Cardiac fibroblast (primary cell): Measurements from ENCODE around the gene NFE2L2.

ENCODE experiments used
- DNase-seq, 2 donors: peaks; one replicate each; pipeline versions ENCODE4 v3.0.0 to v3.0.0-alpha.2; 2010; ENCODE audit warnings: low read depth in 2 of 2
- H3K4me3 ChIP-seq, 2 donors: replicated peaks in 1 of 2; 1 replicate in 1 of 2; 2 replicates in 1 of 2; pipeline ENCODE4 v1.5.1; 2011; ENCODE audit warnings: low read depth in 2 of 2, low read length in 2 of 2, mild to moderate bottlenecking in 2 of 2, moderate library complexity in 1 of 2
- TF ChIP-seq, protein P1 (sequence below): IDR thresholded peaks from one replicate; pipeline ENCODE4 v1.5.1; 2011; ENCODE audit warnings: low read depth, mild to moderate bottlenecking, low read length, inconsistent platforms

NFE2L2 gene

DNA sequence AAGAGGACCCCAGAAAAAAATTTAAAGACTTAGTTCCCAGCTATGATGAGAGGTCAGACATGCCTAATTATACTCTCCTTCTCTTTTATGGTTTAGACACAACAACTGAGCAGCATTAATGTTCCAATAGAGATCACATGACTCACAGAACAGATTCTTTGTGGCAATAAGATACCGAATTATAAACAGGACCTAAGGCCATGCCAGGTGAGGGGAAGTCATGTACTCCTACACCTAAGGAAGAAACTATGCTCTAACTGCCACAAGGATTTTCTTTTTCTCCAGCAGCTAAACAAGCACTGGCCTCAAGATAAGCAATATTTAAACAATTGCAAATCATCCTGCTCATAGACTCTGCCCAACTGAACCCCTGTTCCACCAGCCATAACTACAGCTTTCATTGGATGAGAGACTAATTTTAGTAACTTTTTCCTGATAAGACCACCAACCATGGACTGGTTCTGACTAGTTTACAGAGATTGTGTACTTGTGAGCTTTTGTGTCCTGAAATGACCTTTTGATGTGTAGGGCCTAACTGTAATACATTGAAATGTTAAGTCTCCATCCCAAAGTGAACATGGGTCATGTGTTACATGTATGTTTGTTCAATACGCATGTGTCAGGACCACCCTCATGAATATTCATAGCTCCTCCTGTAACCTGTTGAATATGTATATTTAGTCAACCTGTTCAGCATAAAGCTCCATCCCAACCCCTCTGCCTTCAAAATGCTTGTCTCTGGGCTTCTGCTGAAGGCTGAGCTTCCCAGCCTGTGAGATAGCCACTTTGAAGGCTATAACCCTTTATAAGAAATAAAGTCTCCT, 21.6 kb upstream of the NFE2L2 start:
- TF ChIP-seq, protein P1, sequence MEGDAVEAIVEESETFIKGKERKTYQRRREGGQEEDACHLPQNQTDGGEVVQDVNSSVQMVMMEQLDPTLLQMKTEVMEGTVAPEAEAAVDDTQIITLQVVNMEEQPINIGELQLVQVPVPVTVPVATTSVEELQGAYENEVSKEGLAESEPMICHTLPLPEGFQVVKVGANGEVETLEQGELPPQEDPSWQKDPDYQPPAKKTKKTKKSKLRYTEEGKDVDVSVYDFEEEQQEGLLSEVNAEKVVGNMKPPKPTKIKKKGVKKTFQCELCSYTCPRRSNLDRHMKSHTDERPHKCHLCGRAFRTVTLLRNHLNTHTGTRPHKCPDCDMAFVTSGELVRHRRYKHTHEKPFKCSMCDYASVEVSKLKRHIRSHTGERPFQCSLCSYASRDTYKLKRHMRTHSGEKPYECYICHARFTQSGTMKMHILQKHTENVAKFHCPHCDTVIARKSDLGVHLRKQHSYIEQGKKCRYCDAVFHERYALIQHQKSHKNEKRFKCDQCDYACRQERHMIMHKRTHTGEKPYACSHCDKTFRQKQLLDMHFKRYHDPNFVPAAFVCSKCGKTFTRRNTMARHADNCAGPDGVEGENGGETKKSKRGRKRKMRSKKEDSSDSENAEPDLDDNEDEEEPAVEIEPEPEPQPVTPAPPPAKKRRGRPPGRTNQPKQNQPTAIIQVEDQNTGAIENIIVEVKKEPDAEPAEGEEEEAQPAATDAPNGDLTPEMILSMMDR: no peak
- no peak overlapping the region for H3K4me3 ChIP-seq
- no peak for DNase-seq

DNA sequence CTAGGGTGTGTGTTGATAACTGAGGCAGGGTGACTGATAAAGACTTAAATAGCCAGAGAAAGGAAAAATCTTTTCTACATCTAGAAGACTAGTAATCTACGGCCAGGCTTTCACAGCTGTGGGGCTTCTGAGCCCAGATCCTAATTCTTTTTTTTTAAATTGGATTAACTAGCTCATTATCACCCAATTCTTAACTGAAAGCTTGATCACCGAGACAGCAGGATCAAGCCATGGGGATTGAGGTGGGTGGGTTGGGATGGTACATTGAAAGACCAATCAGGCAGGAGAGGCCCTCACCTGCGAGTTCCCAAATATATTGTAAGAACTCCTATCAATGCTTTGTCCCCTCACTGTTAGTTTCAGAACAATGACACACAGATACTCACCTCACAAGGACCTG, 20.0 kb upstream of the NFE2L2 start:
- no peak overlapping the region for H3K4me3 ChIP-seq
- TF ChIP-seq, protein P1: no peak
- DNase-seq: no peak

DNA sequence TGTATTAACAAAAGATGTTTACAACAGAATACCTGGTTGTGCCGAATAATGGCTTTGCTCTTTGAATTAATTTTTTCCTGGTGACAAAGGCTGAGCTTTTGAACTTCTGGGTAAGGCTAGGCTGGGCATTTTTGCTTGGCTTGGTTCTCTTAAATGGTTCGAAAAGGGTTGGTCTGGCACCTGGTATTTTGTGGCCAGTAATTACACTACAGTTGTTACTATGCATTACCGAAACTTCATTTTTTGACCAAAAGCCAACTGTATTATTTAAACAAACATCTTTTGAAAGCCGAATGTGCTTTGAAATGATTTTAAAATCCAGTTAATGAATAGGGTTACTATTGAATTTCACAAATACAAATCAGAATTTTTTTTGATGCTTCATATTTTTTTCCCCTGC, 19.4 kb upstream of the NFE2L2 start:
- DNase-seq: no peak
- TF ChIP-seq, protein P1: no peak
- H3K4me3 ChIP-seq: no peak overlapping the region

- H3K4me3 ChIP-seq: no peak overlapping the region
- DNase-seq: no peak
- TF ChIP-seq, protein P1: no peak
Measured at GRCh38 chr2:177282787-177283572, 18.5 kb upstream of the NFE2L2 start.

DNA sequence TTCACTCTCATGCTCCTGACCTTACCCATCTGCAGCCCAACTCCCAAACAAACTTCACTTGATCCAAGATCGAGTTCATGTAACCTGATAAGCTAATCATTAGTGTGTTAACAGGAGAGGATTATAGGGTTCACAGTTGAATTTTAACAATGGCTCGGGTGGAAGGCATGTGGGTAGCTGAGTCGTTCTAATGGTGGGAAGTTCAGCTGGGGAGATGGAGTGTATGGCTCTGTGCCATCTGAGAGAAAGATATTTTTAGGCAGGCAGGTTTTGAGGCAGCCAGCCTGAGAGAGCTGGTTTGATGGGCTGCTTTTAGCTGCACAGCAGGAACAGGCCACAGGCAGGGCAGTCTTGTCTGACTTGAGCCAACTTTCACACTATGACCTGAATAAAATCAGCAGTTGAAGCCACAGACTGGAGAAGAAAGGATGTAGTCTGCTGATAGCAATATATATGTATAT, 17.7 kb upstream of the NFE2L2 start:
- TF ChIP-seq, protein P1: no peak
- peak in 1 of 2 donors; percentile 46 for DNase-seq
- no peak overlapping the region for H3K4me3 ChIP-seq

DNA sequence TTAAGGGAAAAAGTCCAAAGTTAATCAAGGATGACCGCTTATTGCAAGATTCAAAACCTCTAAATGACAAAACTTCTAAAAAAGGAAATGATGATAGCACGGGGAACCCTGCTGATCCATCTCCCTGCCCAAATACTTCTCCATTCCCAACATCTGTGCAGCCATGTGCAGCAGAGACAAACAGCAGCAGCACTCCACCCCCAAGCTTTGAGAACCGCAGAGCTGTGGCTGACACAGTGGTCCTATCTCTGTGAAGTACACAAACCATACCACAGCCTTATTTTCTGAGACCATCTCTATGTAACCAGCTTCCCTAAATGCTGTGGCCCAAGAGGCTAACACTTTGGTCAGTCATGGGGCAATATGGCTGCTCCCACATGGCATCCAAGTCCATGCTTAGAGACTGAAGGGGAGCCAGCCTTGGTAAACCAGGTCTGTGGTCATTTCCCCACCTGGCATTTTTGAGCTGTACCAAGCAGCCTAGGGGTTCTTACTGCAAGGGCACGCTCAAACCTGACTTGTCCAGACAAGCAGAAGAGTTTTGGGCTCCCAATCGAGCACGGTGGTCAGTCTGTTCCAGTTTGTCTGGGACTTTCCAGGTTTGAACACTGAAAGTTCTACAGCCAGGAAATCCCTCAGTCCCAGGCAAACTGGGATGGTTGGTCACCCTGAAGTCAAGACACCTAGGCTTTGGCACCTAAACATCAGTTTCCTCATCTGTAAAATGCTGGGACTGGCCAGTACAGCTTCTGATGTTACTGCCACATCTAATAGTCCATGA, 17.1 kb upstream of the NFE2L2 start:
- no peak overlapping the region for H3K4me3 ChIP-seq
- TF ChIP-seq, protein P1: no peak
- DNase-seq: no peak
